Measurements from ENCODE around the gene RGS2.

RGS2 gene

DNA sequence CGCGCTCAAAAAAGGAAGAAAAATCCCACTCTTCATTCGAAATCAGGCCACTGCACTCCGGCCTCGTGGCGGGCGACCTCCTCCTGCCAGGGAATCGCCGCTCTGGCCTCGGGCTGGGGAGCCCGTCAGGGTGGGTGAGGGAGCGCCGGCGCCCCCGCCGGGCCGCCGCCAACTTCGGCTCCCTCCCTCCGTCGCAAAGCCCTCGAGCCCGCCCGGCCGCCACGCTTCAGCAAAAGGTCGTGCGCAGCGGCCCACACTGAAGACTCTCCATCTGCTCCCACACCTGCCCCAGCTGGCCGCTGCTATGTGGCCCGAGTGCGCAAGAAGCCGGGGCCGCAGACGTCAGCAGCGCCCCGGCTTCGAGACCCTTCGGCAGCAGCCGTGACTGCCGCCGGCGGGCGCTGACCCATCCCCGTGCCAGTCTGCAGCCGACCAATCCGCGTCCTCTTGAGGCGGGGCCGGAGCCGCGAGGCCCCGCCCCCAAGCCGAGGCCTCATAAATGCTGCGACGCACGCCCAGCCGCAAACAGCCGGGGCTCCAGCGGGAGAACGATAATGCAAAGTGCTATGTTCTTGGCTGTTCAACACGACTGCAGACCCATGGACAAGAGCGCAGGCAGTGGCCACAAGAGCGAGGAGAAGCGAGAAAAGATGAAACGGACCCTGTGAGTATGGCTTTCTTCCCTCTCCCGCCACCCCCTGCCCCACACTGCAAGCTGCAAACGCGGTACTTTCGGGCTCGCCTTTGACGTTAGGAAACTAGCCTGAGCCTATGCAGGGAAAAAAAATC is at the start of gene RGS2:
Gene RGS2 (plus strand): TSS at position 522 of the 789 bp plus-strand sequence. CDS start 33 bp downstream, at position 555.
- DNase-seq = peak; percentile 93

DNA sequence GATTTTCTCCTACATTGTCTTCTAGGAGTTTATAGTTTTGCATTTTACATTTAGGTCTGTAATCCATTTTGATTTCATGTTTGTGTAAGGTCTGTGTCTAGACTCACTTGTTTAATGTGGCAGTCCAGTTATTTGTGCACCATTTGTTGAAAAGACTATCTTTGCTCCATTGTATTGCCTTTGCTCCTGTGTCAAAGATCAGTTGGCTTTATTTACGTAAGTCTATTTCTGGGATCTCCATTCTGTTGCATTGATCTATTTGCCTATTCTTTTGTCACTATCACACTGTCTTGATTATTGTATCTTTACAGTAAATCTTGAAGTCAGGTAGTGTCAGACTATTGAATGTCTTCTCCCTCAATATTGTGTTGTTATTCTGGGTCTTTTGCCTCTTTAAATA is 49.7 kb upstream of the RGS2 start:
- no peak for DNase-seq

GRCh38 chr1:192762265-192762664 is 46.6 kb upstream of the RGS2 start:
- no peak for DNase-seq

DNA sequence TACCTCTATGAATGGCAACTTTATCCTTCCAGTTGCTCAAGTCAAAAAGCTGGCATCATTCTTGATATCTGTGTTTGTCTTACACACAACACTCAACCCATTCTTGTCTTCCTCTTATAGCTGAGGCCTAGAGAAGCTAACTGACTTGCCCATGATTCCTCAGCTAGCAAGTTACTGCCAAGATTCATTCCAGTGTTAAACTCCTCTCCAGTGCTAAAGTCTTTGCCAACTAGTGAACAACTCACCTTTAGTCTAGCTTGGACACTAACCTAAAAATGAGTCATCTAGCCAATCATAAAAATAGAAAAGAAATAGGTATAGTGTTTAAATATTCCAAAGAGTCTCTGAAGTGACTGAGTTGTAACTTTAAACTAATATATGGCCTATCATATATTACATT is 45.6 kb upstream of the RGS2 start:
- DNase-seq = no peak

DNA sequence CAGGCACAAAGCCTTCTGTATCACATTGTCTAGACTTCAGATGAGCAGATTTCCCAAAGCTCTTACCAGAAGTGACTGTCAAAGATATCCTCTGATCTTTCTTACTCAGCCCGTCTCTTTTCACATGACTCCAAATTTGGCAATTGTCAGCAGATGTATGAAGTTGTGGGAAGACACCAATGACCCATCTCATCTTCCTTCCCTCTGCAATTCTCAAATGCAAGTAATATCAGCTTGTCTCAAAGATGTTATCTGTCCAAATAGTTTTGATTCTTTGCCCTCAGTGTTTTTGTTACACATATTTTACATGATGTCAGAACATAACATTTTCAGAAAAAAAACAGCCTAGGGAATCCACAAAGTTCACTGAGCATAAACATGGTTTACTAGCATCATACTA is 45.1 kb upstream of the RGS2 start:
- no peak for DNase-seq

GRCh38 chr1:192764675-192765074 is 44.2 kb upstream of the RGS2 start:
- DNase-seq = no peak

DNA sequence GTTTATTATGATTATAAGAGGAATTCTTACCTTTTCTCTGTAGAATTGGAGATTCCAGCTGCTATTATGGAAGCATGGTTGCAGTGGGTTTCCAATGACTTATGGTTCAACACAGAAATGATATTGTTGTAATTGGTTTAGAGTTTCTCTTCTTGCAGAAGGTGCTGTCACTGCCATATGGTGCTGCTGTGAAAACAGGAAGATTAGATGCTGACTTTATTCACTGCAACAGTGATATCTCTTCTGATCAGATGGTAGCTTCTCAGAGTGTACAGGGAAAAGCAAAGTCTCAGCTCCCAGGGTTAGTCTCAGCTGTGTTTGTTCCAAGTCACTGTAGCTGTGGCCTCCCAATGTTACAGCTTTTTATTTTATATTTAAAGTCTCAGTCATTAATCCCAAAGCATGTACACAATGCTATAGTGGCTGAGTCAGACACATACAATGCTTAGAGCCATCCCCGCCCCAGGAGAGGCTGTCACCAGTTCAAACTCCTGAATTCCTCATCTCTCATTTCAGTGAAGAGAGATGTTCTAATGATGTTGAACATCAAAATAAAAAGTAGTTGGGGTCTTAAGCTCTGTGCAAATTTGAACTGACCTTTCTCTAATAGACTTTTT is 42.7 kb upstream of the RGS2 start:
- DNase-seq = no peak

DNA sequence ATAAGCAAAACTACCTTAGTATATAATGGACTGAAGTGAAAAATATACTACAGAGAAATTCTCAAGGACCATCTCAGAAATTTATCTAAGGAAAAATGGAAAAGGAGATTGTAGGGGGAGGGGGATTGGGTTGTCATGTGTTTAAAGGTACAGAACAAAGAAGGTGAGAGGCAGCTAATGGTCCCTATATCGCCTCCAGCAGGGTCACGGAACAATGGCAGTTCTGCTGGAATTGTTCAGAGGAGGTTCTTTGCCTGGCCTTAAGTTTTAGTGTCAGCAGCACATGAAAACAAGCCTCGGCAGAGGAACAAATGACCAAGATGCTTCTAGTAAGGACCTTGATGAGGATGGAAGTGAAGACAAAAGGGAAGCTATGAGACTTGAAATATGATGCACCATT is 42.0 kb upstream of the RGS2 start:
- no peak for DNase-seq

DNA sequence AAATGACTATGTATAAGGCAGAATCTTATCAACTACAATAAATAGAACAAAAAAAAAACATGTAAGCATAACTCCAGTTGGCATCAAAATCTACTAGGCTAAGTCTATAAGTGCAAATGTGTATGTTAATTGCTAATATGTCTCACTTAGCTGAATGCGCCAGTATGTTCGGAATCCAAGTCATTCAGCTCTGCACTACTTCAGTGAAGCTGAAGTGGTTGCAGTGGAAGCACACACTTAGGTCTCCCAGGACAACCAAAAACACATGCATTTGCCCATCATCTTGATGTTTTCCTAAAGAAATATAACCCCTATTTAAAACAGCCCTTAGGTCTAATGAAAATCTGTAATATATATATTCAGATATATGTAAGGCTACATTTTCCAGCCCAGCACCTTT is 41.0 kb upstream of the RGS2 start:
- no peak for DNase-seq

DNA sequence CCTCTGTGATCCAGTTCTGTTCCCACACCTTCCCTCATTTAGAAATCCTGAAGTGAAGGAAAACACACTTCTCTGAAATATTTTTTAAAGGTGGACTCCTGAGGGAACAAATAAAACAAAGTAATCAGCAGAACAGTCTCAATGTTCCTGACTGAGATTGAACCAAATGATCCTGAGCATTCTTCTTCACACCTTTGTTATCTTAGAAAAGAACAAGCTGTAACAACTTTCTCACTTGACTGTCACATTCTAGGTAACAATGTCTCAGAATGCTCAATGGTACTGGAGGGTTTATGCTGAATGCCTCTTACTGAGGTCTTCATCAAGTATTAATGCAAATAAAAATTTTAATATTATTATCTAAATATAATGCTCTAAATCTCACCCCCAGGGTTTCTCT is 40.4 kb upstream of the RGS2 start:
- DNase-seq = no peak

- DNase-seq = no peak
Observed at GRCh38 chr1:192771341-192771740, 37.5 kb upstream of the RGS2 start.

GRCh38 chr1:192775631-192776030 is 33.2 kb upstream of the RGS2 start:
- DNase-seq = no peak

- no peak for DNase-seq
Observed at GRCh38 chr1:192776206-192776605, 32.6 kb upstream of the RGS2 start.

DNA sequence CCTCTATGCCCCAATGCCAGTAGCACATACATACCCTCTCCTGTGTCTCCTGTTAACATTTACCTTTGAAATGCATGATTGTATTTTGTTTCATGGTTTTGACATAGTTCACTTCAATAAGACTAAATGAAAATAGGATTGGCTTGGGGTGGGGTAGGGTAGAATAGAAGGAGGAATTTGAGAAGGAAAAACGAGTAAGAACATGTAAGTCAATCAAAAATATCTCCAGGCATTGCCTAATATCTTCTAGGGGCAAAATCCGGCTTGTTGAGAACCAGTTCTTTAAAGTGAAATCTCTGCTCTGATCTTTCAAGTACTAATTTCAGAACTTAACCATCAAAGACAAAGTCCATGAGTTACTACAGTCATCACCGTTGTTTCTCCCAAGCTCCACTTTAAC is 31.8 kb upstream of the RGS2 start:
- DNase-seq = no peak

DNA sequence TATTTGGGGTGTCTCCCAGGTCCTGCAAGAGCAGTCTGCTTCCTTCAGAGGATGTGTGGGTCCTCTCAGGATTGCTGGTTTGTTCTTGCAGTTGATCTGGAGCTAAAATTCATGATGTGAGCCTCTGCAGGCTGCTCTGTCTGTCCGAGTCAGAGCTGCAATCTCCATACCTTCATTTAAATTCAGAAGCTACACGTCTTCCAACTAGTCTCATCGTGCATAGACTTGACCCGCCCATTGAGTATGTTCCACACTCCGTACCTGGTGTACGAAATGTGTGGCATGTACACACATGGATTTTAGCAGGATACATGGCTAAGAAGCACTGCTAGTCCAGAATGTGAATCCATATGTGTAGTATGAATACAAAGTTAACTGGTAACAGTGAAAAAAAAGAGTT is 25.0 kb upstream of the RGS2 start:
- DNase-seq = no peak

DNA sequence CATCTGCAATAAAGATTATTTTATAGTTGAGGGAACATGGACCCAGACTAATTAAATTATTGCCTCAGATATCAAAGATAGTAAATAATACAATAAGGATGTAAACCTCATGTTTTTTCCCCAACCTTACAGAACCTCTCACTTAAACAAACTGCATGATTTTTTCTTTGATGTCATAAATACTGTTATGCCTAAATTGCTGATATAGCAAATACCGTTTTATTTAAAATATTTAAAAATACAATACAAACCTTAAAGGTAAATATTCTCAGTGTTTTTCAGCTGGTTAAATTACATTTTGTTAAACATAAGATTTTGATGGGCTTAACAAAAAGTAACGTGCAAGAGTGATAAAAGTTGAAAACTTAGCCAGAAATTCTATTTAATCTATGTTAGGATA is 24.4 kb upstream of the RGS2 start:
- no peak for DNase-seq

- DNase-seq = no peak
Observed at GRCh38 chr1:192786576-192786975, 22.3 kb upstream of the RGS2 start.

DNA sequence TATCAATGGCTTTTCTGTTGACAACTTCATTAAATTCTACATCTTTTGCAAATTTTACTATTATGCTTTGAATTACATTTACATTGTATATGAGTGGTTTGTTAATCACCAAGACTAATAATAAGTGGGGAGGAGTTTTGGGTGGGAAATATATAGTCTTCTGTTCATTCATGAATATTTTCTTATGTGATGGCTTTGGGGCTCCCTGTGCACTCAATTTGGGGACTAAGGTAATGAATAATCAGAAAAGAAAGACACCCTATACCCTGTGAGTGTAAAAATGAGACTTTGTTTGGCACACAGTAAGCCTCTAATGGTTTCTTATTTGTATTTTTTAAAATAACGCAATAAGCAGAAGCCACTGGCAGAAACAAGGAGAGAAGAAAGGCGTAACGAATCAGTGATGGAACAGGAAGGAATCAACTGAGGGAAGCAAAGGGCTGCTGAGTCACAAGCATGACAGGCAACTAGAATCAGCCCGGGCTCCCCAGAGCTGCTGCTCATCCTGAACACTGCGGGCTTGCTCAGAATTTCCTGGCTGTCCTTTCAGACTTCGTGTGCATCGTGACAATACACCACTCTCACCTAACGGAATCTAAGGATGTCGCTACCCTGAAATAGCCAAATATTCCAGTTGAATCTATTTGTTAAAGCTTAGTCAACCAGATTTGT is 20.8 kb upstream of the RGS2 start:
- no peak for DNase-seq

- no peak for DNase-seq
Observed at GRCh38 chr1:192789871-192790270, 19.0 kb upstream of the RGS2 start.

DNA sequence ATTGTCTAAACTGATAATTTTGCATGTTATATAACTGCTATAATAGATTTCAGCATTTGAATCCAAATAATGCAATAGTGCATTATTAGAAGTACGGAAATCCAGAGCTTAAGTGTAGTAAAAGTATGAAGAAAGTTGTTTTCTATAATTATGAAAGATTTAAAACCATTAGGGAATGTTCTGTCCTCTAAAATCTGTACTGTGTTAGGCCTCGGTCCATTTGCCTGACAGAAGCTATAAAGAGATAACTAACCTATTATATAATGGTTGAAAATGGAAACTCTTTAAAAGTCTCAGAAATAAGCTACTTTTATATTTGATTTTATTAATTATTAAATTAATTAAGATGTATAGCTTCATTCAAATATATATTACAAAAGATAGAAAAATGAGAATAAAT is 16.2 kb upstream of the RGS2 start:
- no peak for DNase-seq

DNA sequence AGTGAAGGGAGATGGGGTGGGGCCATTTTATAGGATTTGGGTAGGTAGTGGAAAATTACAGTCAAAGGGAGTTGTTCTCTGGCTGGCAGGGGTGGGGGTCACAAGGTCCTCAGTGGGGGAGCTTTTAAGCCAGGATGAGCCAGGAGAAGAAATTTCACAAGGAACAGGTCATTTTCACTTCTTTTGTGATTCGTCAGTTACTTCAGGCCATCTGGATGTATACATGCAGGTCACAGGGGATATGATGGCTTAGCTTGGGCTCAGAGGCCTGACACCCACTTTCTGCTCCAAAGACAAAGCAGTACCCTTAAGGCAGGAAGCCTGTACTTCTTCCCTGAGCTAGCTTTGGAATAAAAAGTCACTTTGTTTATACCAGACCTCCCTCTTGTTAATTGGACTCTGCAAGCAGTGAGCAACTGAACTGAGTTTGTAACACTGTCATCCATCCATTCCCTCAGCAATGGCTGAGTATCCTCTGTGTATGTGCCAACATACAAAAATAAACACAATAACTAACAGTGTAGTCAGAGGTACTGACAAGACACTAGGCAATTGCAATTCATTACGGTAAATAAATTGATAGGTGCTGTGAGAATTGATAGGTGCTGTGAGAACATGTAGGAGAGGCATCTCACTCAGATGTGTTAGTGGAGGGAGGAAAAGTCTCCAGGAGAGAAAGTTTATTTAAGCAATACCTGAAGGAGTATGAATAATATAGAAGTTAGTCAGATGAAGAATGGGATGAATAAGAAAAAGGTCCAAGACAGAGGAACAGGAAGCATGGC is 14.7 kb upstream of the RGS2 start:
- DNase-seq = no peak

- DNase-seq = no peak
Observed at GRCh38 chr1:192794768-192795035, 14.1 kb upstream of the RGS2 start.

GRCh38 chr1:192795916-192796618 is 12.8 kb upstream of the RGS2 start:
- no peak for DNase-seq
